Measurements from ENCODE around the gene EPHB1.
A peak's percentile ranks its signal among the peaks of the same experiment; 100 is the strongest.
"Not testable (repeated sequence)": the region's sequence is repeated elsewhere in the genome, so short reads cannot be mapped to it uniquely, and the experiment has no call there.

EPHB1 gene

DNA sequence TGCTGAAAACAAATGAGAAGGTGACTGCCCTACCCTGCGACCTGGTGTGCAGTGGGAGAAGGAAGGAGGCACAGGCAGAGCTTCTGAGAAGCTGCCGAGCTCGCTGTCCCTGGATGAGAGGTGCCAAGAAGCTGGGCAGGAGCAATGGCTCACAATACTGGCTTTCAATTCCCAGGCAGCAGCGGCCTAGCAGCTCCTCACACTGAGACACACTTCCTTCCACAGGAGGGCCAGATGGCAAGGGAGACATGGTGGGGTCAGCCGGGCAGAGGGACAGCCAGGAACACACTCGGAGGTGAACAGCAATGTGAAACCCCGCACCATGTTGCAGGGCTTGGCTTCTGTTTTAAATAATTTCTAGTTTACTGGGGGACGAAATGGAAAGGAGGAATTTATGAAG lies 314.6 kb downstream of the EPHB1 start:
- no peak overlapping the region for H3K27ac ChIP-seq (replicated peaks)
- DNase-seq (ENCODE audit: low read depth in 1 of 2, low spot score in 1 of 2) = no peak
- no peaks in the 10 kb centered on the region for H3K27me3 ChIP-seq (ENCODE audit: insufficient read depth, poor library complexity, severe bottlenecking)
- TF ChIP-seq GABPA (IDR thresholded peaks at IDR 0.05; ENCODE audit: low read depth) (no peak), SPI1 (IDR thresholded peaks at IDR 0.05; ENCODE audit: borderline replicate concordance, low read depth) (no peak), POLR2AphosphoS5 (IDR thresholded peaks at IDR 0.05; ENCODE audit: low read depth) (no peak)
- no peak overlapping the region for H3K4me3 ChIP-seq (replicated peaks; ENCODE audit: insufficient read depth, low read length)

DNA sequence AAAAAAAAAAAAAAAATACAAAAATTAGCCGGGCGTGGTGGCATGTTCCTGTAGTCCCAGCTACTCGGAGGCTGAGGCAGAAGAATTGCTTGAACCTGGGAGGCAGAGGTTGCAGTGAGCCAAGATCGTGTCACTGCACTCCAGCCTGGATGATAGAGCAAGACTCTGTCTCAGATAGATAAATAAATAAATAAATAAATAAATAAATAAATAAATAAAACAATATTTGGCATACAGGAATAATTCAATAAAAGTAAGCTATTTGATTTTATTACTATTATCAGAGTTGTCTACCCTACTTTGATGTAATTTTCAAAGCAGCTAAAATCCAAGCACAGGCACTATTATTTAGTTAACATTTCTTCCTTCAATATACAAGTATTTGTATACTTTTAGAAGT lies 319.5 kb downstream of the EPHB1 start:
- DNase-seq (ENCODE audit: low read depth in 1 of 2, low spot score in 1 of 2); H3K27me3 ChIP-seq (ENCODE audit: insufficient read depth, poor library complexity, severe bottlenecking); H3K27ac ChIP-seq (replicated peaks); H3K4me3 ChIP-seq (replicated peaks; ENCODE audit: insufficient read depth, low read length): not testable (repeated sequence)

DNA sequence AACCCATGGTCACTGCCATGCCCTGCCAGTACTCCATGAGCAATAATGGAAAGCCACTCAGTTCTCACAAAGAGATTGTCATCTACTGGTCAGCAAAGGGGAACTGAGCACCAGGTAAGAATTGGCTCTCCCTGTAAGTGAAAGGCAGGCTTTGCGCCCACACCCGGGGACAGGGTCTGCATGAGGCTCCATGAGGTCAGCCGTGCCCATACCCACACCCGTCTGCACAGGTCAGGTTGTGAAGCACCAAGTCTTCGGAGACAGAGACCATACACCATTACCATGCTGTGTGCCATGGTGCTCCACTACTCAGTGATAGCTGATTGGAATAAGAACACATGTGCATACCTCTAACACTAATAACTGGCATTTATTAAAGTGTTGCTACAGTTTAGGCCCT lies 322.9 kb downstream of the EPHB1 start:
- TF ChIP-seq GABPA (IDR thresholded peaks at IDR 0.05; ENCODE audit: low read depth) (no peak), POLR2AphosphoS5 (IDR thresholded peaks at IDR 0.05; ENCODE audit: low read depth) (no peak)
- TF ChIP-seq, protein P1, sequence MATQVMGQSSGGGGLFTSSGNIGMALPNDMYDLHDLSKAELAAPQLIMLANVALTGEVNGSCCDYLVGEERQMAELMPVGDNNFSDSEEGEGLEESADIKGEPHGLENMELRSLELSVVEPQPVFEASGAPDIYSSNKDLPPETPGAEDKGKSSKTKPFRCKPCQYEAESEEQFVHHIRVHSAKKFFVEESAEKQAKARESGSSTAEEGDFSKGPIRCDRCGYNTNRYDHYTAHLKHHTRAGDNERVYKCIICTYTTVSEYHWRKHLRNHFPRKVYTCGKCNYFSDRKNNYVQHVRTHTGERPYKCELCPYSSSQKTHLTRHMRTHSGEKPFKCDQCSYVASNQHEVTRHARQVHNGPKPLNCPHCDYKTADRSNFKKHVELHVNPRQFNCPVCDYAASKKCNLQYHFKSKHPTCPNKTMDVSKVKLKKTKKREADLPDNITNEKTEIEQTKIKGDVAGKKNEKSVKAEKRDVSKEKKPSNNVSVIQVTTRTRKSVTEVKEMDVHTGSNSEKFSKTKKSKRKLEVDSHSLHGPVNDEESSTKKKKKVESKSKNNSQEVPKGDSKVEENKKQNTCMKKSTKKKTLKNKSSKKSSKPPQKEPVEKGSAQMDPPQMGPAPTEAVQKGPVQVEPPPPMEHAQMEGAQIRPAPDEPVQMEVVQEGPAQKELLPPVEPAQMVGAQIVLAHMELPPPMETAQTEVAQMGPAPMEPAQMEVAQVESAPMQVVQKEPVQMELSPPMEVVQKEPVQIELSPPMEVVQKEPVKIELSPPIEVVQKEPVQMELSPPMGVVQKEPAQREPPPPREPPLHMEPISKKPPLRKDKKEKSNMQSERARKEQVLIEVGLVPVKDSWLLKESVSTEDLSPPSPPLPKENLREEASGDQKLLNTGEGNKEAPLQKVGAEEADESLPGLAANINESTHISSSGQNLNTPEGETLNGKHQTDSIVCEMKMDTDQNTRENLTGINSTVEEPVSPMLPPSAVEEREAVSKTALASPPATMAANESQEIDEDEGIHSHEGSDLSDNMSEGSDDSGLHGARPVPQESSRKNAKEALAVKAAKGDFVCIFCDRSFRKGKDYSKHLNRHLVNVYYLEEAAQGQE (IDR thresholded peaks at IDR 0.05; ENCODE audit: insufficient replicate concordance, low read depth) = no peak
- TF ChIP-seq, protein P2, sequence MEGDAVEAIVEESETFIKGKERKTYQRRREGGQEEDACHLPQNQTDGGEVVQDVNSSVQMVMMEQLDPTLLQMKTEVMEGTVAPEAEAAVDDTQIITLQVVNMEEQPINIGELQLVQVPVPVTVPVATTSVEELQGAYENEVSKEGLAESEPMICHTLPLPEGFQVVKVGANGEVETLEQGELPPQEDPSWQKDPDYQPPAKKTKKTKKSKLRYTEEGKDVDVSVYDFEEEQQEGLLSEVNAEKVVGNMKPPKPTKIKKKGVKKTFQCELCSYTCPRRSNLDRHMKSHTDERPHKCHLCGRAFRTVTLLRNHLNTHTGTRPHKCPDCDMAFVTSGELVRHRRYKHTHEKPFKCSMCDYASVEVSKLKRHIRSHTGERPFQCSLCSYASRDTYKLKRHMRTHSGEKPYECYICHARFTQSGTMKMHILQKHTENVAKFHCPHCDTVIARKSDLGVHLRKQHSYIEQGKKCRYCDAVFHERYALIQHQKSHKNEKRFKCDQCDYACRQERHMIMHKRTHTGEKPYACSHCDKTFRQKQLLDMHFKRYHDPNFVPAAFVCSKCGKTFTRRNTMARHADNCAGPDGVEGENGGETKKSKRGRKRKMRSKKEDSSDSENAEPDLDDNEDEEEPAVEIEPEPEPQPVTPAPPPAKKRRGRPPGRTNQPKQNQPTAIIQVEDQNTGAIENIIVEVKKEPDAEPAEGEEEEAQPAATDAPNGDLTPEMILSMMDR (IDR thresholded peaks at IDR 0.05; ENCODE audit: insufficient read depth, low read length) = no peak
- no peaks in the 10 kb centered on the region for H3K27me3 ChIP-seq (ENCODE audit: insufficient read depth, poor library complexity, severe bottlenecking)
- H3K27ac ChIP-seq (replicated peaks) = no peak overlapping the region
- DNase-seq (ENCODE audit: low read depth in 1 of 2, low spot score in 1 of 2) = no peak
- H3K4me3 ChIP-seq (replicated peaks; ENCODE audit: insufficient read depth, low read length) = no peak overlapping the region

DNA sequence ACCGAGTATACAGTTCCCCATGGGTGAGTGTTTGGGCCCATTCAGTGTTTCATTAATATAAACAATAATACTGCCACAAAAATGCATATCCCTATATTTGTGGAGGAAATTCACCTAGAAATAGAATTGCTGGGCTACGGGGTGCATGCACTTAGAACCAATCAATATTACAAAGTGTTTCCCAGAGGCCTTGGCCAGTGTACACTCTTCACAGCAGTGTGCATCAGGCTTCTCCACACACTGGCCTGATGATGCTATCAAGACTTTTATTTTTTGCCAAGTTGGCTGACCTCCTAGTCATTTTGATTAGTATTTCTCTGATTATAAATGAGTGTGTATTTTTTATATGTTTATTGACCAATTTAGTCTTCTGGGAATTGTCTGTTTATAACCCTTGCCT lies 323.7 kb downstream of the EPHB1 start:
- no peak for DNase-seq (ENCODE audit: low read depth in 1 of 2, low spot score in 1 of 2)
- TF ChIP-seq SPI1 (IDR thresholded peaks at IDR 0.05; ENCODE audit: borderline replicate concordance, low read depth) (no peak), POLR2AphosphoS5 (IDR thresholded peaks at IDR 0.05; ENCODE audit: low read depth) (no peak), GABPA (IDR thresholded peaks at IDR 0.05; ENCODE audit: low read depth) (no peak)
- TF ChIP-seq, protein P1 (IDR thresholded peaks at IDR 0.05; ENCODE audit: insufficient replicate concordance, low read depth) = no peak
- TF ChIP-seq, protein P2 (IDR thresholded peaks at IDR 0.05; ENCODE audit: insufficient read depth, low read length) = no peak
- Histone ChIP-seq H3K27ac (replicated peaks) (no peak overlapping the region), H3K27me3 (ENCODE audit: insufficient read depth, poor library complexity, severe bottlenecking) (no peaks in the 10 kb centered on the region), H3K4me3 (replicated peaks; ENCODE audit: insufficient read depth, low read length) (no peak overlapping the region)

DNA sequence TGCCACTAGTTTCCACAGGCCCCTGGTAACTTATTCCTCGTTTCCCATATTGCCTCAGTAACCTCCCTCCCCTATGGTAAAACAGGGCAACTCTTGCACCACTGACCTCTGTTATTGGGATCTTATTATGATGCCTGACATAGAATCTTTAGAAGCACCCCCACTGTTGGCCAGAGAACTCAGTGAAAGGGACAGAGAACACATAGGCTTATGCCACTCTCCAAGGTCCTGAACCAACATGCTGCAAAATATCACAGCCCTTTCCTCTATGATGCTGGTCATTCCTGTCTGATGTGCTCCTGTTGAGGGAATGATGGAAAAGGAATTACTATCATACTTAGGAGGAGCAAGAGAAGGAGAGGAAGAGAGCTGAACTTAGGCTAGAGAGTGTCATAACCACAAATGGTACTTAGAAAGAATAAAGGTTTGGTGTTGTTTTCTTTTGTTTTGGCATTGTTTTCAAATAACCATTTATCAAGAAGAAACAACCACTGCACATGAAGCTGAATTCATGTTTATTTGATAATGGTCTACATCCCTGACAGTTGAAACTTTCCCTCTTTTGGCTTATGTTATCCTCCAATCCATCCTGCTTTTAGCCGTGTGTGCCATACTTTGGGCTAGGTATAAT lies 330.2 kb downstream of the EPHB1 start:
- DNase-seq (ENCODE audit: low read depth in 1 of 2, low spot score in 1 of 2) = no peak
- TF ChIP-seq, protein P1 (IDR thresholded peaks at IDR 0.05; ENCODE audit: insufficient replicate concordance, low read depth) = peak; percentile 97
- TF ChIP-seq POLR2AphosphoS5 (IDR thresholded peaks at IDR 0.05; ENCODE audit: low read depth) = no peak
- H3K27me3 ChIP-seq (ENCODE audit: insufficient read depth, poor library complexity, severe bottlenecking) = no peaks in the 10 kb centered on the region
- H3K4me3 ChIP-seq (replicated peaks; ENCODE audit: insufficient read depth, low read length) = no peak overlapping the region
- no peak overlapping the region for H3K27ac ChIP-seq (replicated peaks)
